ENCODE results near the gene TMEM17.

TMEM17 gene

GRCh38 chr2:62467100-62467474 lies 38.9 kb downstream of the TMEM17 start:
- no peak for TF ChIP-seq TAF1 (IDR thresholded peaks at IDR 0.05; ENCODE audit: low read depth, low read length)
- no peak for TF ChIP-seq POU2F2 (IDR thresholded peaks at IDR 0.05; ENCODE audit: low read depth, low read length)
- no peak for TF ChIP-seq SPI1 (IDR thresholded peaks at IDR 0.05; ENCODE audit: low read depth, low read length)
- no peak for TF ChIP-seq POLR2A (IDR thresholded peaks at IDR 0.05; ENCODE audit: low read depth, low read length)
- no peak for TF ChIP-seq POLR2AphosphoS5 (IDR thresholded peaks at IDR 0.05; ENCODE audit: low read depth, low read length)
- TF ChIP-seq PAX5 (IDR thresholded peaks at IDR 0.05; ENCODE audit: insufficient read depth, low read length, severe bottlenecking): no peak
- FAIRE-seq (no peak), DNase-seq (ENCODE audit: insufficient read length, low spot score) (no peak)

- no peak for FAIRE-seq
- DNase-seq (ENCODE audit: insufficient read length, low spot score): no peak
- TF ChIP-seq POLR2AphosphoS5 (IDR thresholded peaks at IDR 0.05; ENCODE audit: low read depth, low read length) (no peak), PAX5 (IDR thresholded peaks at IDR 0.05; ENCODE audit: insufficient read depth, low read length, severe bottlenecking) (no peak), SPI1 (IDR thresholded peaks at IDR 0.05; ENCODE audit: low read depth, low read length) (no peak), POU2F2 (IDR thresholded peaks at IDR 0.05; ENCODE audit: low read depth, low read length) (no peak), TAF1 (IDR thresholded peaks at IDR 0.05; ENCODE audit: low read depth, low read length) (no peak)
These were observed 39.5 kb downstream of the TMEM17 start for GRCh38 chr2:62466503-62466854.

GRCh38 chr2:62465741-62466502 lies 40.1 kb downstream of the TMEM17 start:
- no peak for FAIRE-seq
- no peak for DNase-seq (ENCODE audit: insufficient read length, low spot score)
- no peak for TF ChIP-seq TAF1 (IDR thresholded peaks at IDR 0.05; ENCODE audit: low read depth, low read length)
- TF ChIP-seq SPI1 (IDR thresholded peaks at IDR 0.05; ENCODE audit: low read depth, low read length): no peak
- TF ChIP-seq POLR2AphosphoS5 (IDR thresholded peaks at IDR 0.05; ENCODE audit: low read depth, low read length): no peak
- TF ChIP-seq POU2F2 (IDR thresholded peaks at IDR 0.05; ENCODE audit: low read depth, low read length): no peak
- no peak for TF ChIP-seq PAX5 (IDR thresholded peaks at IDR 0.05; ENCODE audit: insufficient read depth, low read length, severe bottlenecking)
- TF ChIP-seq POLR2A (IDR thresholded peaks at IDR 0.05; ENCODE audit: low read depth, low read length): no peak

- no peak for DNase-seq (ENCODE audit: insufficient read length, low spot score)
- no peak for FAIRE-seq
- TF ChIP-seq PAX5 (IDR thresholded peaks at IDR 0.05; ENCODE audit: insufficient read depth, low read length, severe bottlenecking) (no peak), TAF1 (IDR thresholded peaks at IDR 0.05; ENCODE audit: low read depth, low read length) (no peak), POLR2AphosphoS5 (IDR thresholded peaks at IDR 0.05; ENCODE audit: low read depth, low read length) (no peak), SPI1 (IDR thresholded peaks at IDR 0.05; ENCODE audit: low read depth, low read length) (no peak), POU2F2 (IDR thresholded peaks at IDR 0.05; ENCODE audit: low read depth, low read length) (no peak), POLR2A (IDR thresholded peaks at IDR 0.05; ENCODE audit: low read depth, low read length) (no peak)
These were observed 40.8 kb downstream of the TMEM17 start for GRCh38 chr2:62465039-62465740.

GRCh38 chr2:62464221-62465007 lies 41.6 kb downstream of the TMEM17 start:
- no peak for TF ChIP-seq POLR2AphosphoS5 (IDR thresholded peaks at IDR 0.05; ENCODE audit: low read depth, low read length)
- no peak for TF ChIP-seq POU2F2 (IDR thresholded peaks at IDR 0.05; ENCODE audit: low read depth, low read length)
- TF ChIP-seq PAX5 (IDR thresholded peaks at IDR 0.05; ENCODE audit: insufficient read depth, low read length, severe bottlenecking): no peak
- TF ChIP-seq POLR2A (IDR thresholded peaks at IDR 0.05; ENCODE audit: low read depth, low read length): no peak
- no peak for TF ChIP-seq TAF1 (IDR thresholded peaks at IDR 0.05; ENCODE audit: low read depth, low read length)
- no peak for TF ChIP-seq SPI1 (IDR thresholded peaks at IDR 0.05; ENCODE audit: low read depth, low read length)
- FAIRE-seq: no peak
- no peak for DNase-seq (ENCODE audit: insufficient read length, low spot score)

- TF ChIP-seq TAF1 (IDR thresholded peaks at IDR 0.05; ENCODE audit: low read depth, low read length) (no peak), SPI1 (IDR thresholded peaks at IDR 0.05; ENCODE audit: low read depth, low read length) (no peak), POLR2A (IDR thresholded peaks at IDR 0.05; ENCODE audit: low read depth, low read length) (no peak), POLR2AphosphoS5 (IDR thresholded peaks at IDR 0.05; ENCODE audit: low read depth, low read length) (no peak), POU2F2 (IDR thresholded peaks at IDR 0.05; ENCODE audit: low read depth, low read length) (no peak), PAX5 (IDR thresholded peaks at IDR 0.05; ENCODE audit: insufficient read depth, low read length, severe bottlenecking) (no peak)
- DNase-seq (ENCODE audit: insufficient read length, low spot score): no peak
- no peak for FAIRE-seq
These were observed 43.8 kb downstream of the TMEM17 start for GRCh38 chr2:62462211-62462610.

GRCh38 chr2:62461707-62462106 lies 44.3 kb downstream of the TMEM17 start:
- no peak for DNase-seq (ENCODE audit: insufficient read length, low spot score)
- TF ChIP-seq POLR2AphosphoS5 (IDR thresholded peaks at IDR 0.05; ENCODE audit: low read depth, low read length) (no peak), PAX5 (IDR thresholded peaks at IDR 0.05; ENCODE audit: insufficient read depth, low read length, severe bottlenecking) (no peak), POU2F2 (IDR thresholded peaks at IDR 0.05; ENCODE audit: low read depth, low read length) (no peak), SPI1 (IDR thresholded peaks at IDR 0.05; ENCODE audit: low read depth, low read length) (no peak), POLR2A (IDR thresholded peaks at IDR 0.05; ENCODE audit: low read depth, low read length) (no peak), TAF1 (IDR thresholded peaks at IDR 0.05; ENCODE audit: low read depth, low read length) (no peak)
- FAIRE-seq: no peak

GRCh38 chr2:62461017-62461553 lies 44.9 kb downstream of the TMEM17 start:
- FAIRE-seq: no peak
- TF ChIP-seq PAX5 (IDR thresholded peaks at IDR 0.05; ENCODE audit: insufficient read depth, low read length, severe bottlenecking): no peak
- TF ChIP-seq POLR2A (IDR thresholded peaks at IDR 0.05; ENCODE audit: low read depth, low read length): no peak
- TF ChIP-seq SPI1 (IDR thresholded peaks at IDR 0.05; ENCODE audit: low read depth, low read length): no peak
- no peak for TF ChIP-seq POU2F2 (IDR thresholded peaks at IDR 0.05; ENCODE audit: low read depth, low read length)
- TF ChIP-seq POLR2AphosphoS5 (IDR thresholded peaks at IDR 0.05; ENCODE audit: low read depth, low read length): no peak
- no peak for TF ChIP-seq TAF1 (IDR thresholded peaks at IDR 0.05; ENCODE audit: low read depth, low read length)
- no peak for DNase-seq (ENCODE audit: insufficient read length, low spot score)
